Measurements from ENCODE around the gene TMC6. TPM values are rescaled to one million over a fixed set of nuclear protein-coding genes. Genes with fewer than 3 reads are reported as not detected.
"Not testable (repeated sequence)": the region's sequence is repeated elsewhere in the genome, so short reads cannot be mapped to it uniquely, and the experiment has no call there.

The TMC6 gene
- total RNA-seq, 8 experiments from 2014 or later = 0.67 to 18.6 (median 5.2) TPM

DNA sequence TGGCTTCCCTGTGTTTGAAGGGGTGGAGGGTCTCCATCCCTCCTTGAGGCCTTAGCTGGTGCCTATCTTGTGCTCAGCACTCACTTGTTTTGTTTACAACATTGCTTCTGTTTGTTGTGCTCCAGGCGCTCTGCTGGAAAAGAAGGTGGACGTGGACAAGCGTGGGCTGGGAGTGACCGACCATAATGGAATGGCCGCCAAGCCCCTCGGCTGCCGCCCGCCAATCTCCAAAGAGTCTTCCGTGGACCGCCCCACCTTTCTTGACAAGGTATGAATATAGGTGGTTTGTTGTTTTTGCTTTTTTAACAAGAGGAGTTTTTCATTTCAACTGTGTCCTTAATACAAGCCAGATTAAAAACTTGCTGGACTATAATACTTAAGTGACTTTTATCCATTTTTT, 53.5 kb downstream of the TMC6 start:
- in situ Hi-C loops (cut with MboI; ENCODE audit: low pct_unique_long_range_greater_than_20kb in 2 of 9, low sequenced_read_pairs in 9 of 9, unreplicated experiment in 9 of 9) = no loop called here
- 90 to 100% (median 95%) methylated on average over 3 to 9 of the region's 10 CpGs; no CpG with 5 or more reads in 3 of the 10 experiments for WGBS, 10 experiments
- Histone ChIP-seq H3K4me1 (replicated peaks in 1 of 2) (no peaks in the 10 kb centered on the region), H3K4me3 (no peak overlapping the region), H3K27ac (no peak overlapping the region)
- ATAC-seq (replicated peaks in 6 of 8) = no peak

DNA sequence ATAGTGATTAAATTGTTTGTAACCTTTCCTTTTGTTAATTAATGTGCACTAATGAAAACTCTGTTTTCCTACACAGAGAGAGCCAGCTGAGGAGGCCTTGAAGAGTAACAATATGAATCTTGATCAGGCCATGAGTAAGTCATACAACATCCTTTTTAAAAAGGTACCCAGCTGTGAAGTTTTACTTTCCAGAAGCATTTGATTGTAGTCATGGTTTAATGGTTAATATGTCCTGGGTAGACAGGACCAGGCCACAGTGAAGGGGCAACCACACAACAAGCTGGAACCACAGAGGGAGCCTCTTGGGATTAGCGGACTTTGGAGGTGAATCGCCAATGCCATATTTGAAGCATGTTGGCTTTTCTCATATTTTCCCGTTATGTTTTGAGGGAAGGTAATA, 55.6 kb downstream of the TMC6 start:
- in situ Hi-C loops (cut with MboI; ENCODE audit: low pct_unique_long_range_greater_than_20kb in 2 of 9, low sequenced_read_pairs in 9 of 9, unreplicated experiment in 9 of 9) = no loop called here
- Histone ChIP-seq H3K4me1 (replicated peaks in 1 of 2) (no peaks in the 10 kb centered on the region), H3K4me3 (no peak overlapping the region), H3K27ac (no peak overlapping the region)
- no peak for ATAC-seq (replicated peaks in 6 of 8)
- WGBS, 10 experiments = 80 to 100% (median 100%) methylated on average over 1 to 3 of the region's 3 CpGs; no CpG with 5 or more reads in 1 of the 10 experiments

DNA sequence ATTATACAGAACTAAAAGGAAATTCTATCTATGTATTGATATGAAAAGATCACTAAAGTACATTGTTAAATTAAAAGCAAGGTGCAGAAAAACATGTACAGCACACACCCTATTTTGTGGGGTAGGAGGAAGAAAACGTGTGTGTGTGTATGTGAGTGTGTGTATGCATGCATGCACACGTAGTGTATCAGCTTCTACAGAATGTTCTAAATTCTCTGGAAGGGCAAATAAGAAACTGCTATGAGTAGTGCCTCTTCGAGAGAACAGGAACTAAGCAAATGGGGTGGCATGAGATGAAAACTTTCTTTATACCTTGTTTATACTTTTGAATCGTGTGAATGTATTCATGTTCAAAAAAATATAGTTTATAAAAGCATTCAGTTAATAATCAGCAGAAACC, 58.9 kb downstream of the TMC6 start:
- WGBS, 10 experiments = 50 to 91% (median 78%) methylated on average over 2 to 4 of the region's 4 CpGs; no CpG with 5 or more reads in 3 of the 10 experiments
- no peak overlapping the region for H3K27ac ChIP-seq
- no peak for ATAC-seq (replicated peaks in 6 of 8)
- in situ Hi-C loops (cut with MboI; ENCODE audit: low pct_unique_long_range_greater_than_20kb in 2 of 9, low sequenced_read_pairs in 9 of 9, unreplicated experiment in 9 of 9) = no loop called here
- no peak overlapping the region for H3K4me3 ChIP-seq
- no peaks in the 10 kb centered on the region for H3K4me1 ChIP-seq (replicated peaks in 1 of 2)

DNA sequence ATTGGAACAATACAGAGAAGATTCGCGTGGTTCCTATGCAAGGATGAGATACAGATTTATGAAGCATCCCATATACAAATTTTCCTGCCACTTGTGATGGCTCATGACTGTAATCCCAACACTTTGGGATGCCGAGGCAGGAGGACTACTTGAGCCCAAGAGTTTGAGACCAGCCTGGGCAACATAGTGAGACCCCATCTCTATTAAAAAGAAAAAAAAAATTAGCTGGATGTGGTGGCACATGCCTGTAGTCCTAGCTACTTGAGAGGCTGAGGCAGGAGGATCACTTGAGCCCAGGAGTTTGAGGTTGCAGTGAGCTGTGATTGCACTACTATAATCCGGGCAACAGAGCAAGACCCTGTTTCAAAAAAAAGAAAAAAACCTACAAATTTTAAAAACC, 61.6 kb downstream of the TMC6 start:
- 67 to 100% (median 100%) methylated on average over 1 to 4 of the region's 4 CpGs; no CpG with 5 or more reads in 3 of the 10 experiments for WGBS, 10 experiments
- in situ Hi-C loops (cut with MboI; ENCODE audit: low pct_unique_long_range_greater_than_20kb in 2 of 9, low sequenced_read_pairs in 9 of 9, unreplicated experiment in 9 of 9); H3K4me3 ChIP-seq; H3K4me1 ChIP-seq (replicated peaks in 1 of 2); ATAC-seq (replicated peaks in 6 of 8); H3K27ac ChIP-seq: not testable (repeated sequence)

DNA sequence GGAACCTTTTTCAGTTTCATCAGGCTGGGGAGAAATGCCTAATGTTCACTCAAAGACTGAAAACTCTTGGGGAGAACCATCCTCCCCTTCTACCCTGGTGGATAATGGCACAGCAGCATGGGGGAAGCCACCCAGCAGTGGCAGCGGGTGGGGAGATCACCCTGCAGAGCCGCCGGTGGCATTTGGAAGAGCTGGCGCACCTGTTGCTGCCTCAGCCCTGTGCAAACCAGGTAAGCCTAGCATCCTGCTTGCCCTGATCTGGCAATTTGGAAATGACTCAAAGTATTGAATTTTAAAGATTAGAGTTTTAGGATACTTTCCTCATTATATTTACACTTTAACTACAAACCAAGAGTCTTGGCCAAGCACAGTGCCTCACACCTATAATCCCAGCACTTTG, 63.8 kb downstream of the TMC6 start:
- Histone ChIP-seq H3K27ac (no peak overlapping the region), H3K4me3 (no peak overlapping the region), H3K4me1 (replicated peaks in 1 of 2) (peaks cover 0 to 5% of the 10 kb centered on the region in 2 donors)
- WGBS, 10 experiments = 80 to 100% (median 100%) methylated on average over 1 to 2 of the region's 4 CpGs; no CpG with 5 or more reads in 6 of the 10 experiments
- in situ Hi-C loops (cut with MboI; ENCODE audit: low pct_unique_long_range_greater_than_20kb in 2 of 9, low sequenced_read_pairs in 9 of 9, unreplicated experiment in 9 of 9) = no loop called here
- no peak for ATAC-seq (replicated peaks in 6 of 8)

DNA sequence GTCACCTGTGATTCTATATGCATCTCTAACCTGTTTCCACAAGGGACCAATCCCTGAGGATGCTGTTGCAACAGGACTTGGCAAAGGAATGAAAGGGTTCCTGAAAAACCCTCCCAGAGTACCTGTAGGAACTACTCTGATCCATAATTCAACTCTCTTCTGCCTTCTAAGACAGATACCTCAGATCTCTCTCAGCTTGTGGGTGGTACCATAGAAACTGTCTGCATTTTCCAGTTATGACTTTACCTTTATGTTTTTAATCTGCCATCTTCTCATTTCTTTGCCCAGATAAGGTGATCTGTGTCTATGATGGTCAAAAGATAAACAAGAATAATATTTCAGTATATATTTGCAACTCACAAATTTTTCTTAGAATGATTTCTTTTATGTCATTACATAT, 65.1 kb downstream of the TMC6 start:
- ATAC-seq (replicated peaks in 6 of 8) = no peak
- Histone ChIP-seq H3K27ac (no peak overlapping the region), H3K4me3 (no peak overlapping the region), H3K4me1 (replicated peaks in 1 of 2) (peaks cover 0 to 5% of the 10 kb centered on the region in 2 donors)
- in situ Hi-C loops (cut with MboI; ENCODE audit: low pct_unique_long_range_greater_than_20kb in 2 of 9, low sequenced_read_pairs in 9 of 9, unreplicated experiment in 9 of 9) = no loop called here

DNA sequence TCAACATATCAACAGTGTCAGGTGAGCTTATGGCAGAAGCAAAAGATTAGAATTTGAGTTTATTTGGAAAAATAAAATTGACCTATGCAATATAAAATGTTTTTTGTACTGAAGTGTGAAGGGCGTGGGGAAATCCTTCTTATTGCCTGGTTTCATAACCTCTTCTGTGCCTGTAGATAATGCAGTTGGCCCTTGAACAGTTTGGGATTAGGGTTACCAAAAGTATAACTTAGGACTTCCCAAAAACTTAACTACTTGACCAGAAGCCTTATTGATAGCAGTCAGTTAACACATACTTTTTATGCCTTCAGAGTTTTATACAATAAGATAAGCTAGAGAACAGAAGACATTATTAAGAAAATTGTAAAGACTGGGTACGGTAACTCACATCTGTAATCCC, 66.0 kb downstream of the TMC6 start:
- WGBS, 10 experiments = 79 to 100% (median 100%) methylated on average over 1 to 2 of the region's 2 CpGs; no CpG with 5 or more reads in 1 of the 10 experiments
- no peak overlapping the region for H3K27ac ChIP-seq
- H3K4me3 ChIP-seq = no peak overlapping the region
- peaks cover 0 to 5% of the 10 kb centered on the region in 2 donors for H3K4me1 ChIP-seq (replicated peaks in 1 of 2)
- in situ Hi-C loops (cut with MboI; ENCODE audit: low pct_unique_long_range_greater_than_20kb in 2 of 9, low sequenced_read_pairs in 9 of 9, unreplicated experiment in 9 of 9) = no loop called here
- ATAC-seq (replicated peaks in 6 of 8) = no peak

Other genes with a start within 250 kb of the TMC6 start
- 10 to 100 TPM in 7 of 8 experiments, 1 to 10 TPM in 1; 5.6 to 20.6 (median 16.1) TPM for gene TNRC6C, start 170.1 kb downstream of the TMC6 start, total RNA-seq
- 1 to 10 TPM in 3 of 8 experiments, under 1 TPM in 4, not detected in 1; 0.10 to 1.4 (median 0.58) TPM for gene TMC8, start 2.0 kb upstream of the TMC6 start, total RNA-seq
- under 1 TPM in 5 of 8 experiments, not detected in 3; 0.09 to 0.71 (median 0.46) TPM for gene C17orf99, start 17.6 kb upstream of the TMC6 start, total RNA-seq
- gene SYNGR2, start 39.8 kb upstream of the TMC6 start, total RNA-seq = 10 to 100 TPM in 4 of 8 experiments, 1 to 10 TPM in 4; 2.6 to 61.6 (median 8.2) TPM
- 10 to 100 TPM in 3 of 8 experiments, 1 to 10 TPM in 3, under 1 TPM in 2; 0.50 to 59.5 (median 1.9) TPM for gene TK1, start 58.3 kb upstream of the TMC6 start, total RNA-seq
- gene AFMID, start 58.6 kb upstream of the TMC6 start, total RNA-seq = 10 to 100 TPM in 6 of 8 experiments, 1 to 10 TPM in 2; 5.1 to 34.7 (median 21.2) TPM
- 10 to 100 TPM in 3 of 8 experiments, 1 to 10 TPM in 4, under 1 TPM in 1; 0.46 to 72.6 (median 3.1) TPM for gene BIRC5, start 85.5 kb upstream of the TMC6 start, total RNA-seq
- gene TMEM235, start 102.9 kb upstream of the TMC6 start, total RNA-seq = under 1 TPM in 3 of 8 experiments, not detected in 5; 0.13 to 0.66 (median 0.31) TPM
- gene SOCS3, start 231.3 kb upstream of the TMC6 start, total RNA-seq = 10 to 100 TPM in 4 of 8 experiments, 1 to 10 TPM in 4; 1.7 to 73.8 (median 8.3) TPM
- gene PGS1, start 249.9 kb upstream of the TMC6 start, total RNA-seq = 10 to 100 TPM; 15.0 to 43.8 (median 22.0) TPM